Measurements from ENCODE around the gene NDUFV1. TPM values are rescaled to one million over a fixed set of nuclear protein-coding genes. Genes with fewer than 3 reads are reported as not detected.
"Not testable (repeated sequence)": the region's sequence is repeated elsewhere in the genome, so short reads cannot be mapped to it uniquely, and the experiment has no call there.

NDUFV1 gene
- total and polyA plus RNA-seq, 2 of the 4 experiments (the other 2 are of a cell fraction) = 120 to 133 TPM

GRCh38 chr11:67597458-67597857, 9.3 kb upstream of the NDUFV1 start:
- H3K9me1 ChIP-seq (ENCODE audit: insufficient read depth, low read length); dilution Hi-C loops (cut with HindIII; ENCODE audit: low sequenced_read_pairs, unreplicated experiment); H3K14ac ChIP-seq (replicated peaks; ENCODE audit: low read depth, low read length); H3K9me3 ChIP-seq (ENCODE audit: control insufficient read depth, insufficient read depth, low read length); H3K9ac ChIP-seq (ENCODE audit: low read depth, low read length); H4K20me1 ChIP-seq (ENCODE audit: insufficient read depth, low read length); H3K4me1 ChIP-seq (ENCODE audit: control insufficient read depth, insufficient read depth, low read length); H3K36me3 ChIP-seq (ENCODE audit: control insufficient read depth, insufficient read depth, low read length); H4K8ac ChIP-seq (ENCODE audit: low read depth in 2 of 2, low read length in 2 of 2); H3K56ac ChIP-seq (ENCODE audit: extremely low read depth, insufficient read depth, low read length); H4K91ac ChIP-seq (ENCODE audit: insufficient read depth, low read depth, low read length); H3K4me2 ChIP-seq (ENCODE audit: low read depth, low read length); BruUV-seq (replicated peaks); CTCF ChIA-PET; H2AK5ac ChIP-seq (ENCODE audit: low read depth, low read length); H3K79me1 ChIP-seq (ENCODE audit: low read depth in 1 of 2, low read length in 2 of 2); POLR2A ChIA-PET (ENCODE audit: unreplicated experiment); H3K4me3 ChIP-seq (ENCODE audit: insufficient read depth, low read depth, low read length); intact Hi-C loops (cut with micrococcal nuclease); H2BK5ac ChIP-seq (ENCODE audit: low read depth, low read length, poor library complexity, severe bottlenecking); H3K27ac ChIP-seq (ENCODE audit: insufficient read depth, low read length); H3K4ac ChIP-seq (ENCODE audit: low read depth, low read length); H3K23ac ChIP-seq (ENCODE audit: low read depth, low read length); H2BK20ac ChIP-seq (ENCODE audit: low read depth, low read length); H2AFZ ChIP-seq (replicated peaks; ENCODE audit: low read length, poor library complexity); DNase-seq; H2AK9ac ChIP-seq (replicated peaks; ENCODE audit: low read depth, low read length, poor library complexity); H2BK15ac ChIP-seq (ENCODE audit: low read depth, low read length); H4K5ac ChIP-seq (ENCODE audit: low read depth, low read length); ATAC-seq (ENCODE audit: low read depth); H2BK120ac ChIP-seq (ENCODE audit: low read depth, low read length); H3K18ac ChIP-seq (ENCODE audit: low read depth, low read length); in situ Hi-C loops (cut with MboI; ENCODE audit: low sequenced_read_pairs): not testable (repeated sequence)
- no CpG with 5 or more reads among the region's 3 CpGs for WGBS, 2 experiments (ENCODE audit: extremely low coverage in 2 of 2, insufficient read length in 1 of 2)
- peaks cover 26% of the 10 kb centered on the region for H3K27me3 ChIP-seq (ENCODE audit: control insufficient read depth, insufficient read depth, low read length)

DNA sequence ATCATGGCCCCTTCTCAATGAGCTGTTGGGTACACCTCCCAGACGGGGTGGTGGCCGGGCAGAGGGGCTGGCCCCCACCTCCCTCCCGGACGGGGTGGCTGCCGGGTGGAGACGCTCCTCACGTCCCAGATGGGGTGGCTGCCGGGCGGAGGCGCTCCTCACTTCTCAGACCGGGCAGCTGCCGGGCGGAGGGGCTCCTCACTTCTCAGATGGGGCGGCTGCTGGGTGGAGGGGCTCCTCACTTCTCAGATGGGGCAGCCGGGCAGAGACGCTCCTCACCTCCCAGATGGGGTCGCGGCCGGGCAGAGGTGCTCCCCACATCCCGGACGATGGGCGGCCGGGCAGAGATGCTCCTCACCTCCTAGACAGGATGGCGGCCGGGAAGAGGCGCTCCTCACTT, 8.8 kb upstream of the NDUFV1 start:
- WGBS, 2 experiments (ENCODE audit: extremely low coverage in 2 of 2, insufficient read length in 1 of 2) = 100% methylated on average over 3 of the region's 26 CpGs; no CpG with 5 or more reads in 1 of the 2 experiments
- H4K5ac ChIP-seq (ENCODE audit: low read depth, low read length); intact Hi-C loops (cut with micrococcal nuclease); POLR2A ChIA-PET (ENCODE audit: unreplicated experiment); H2AK9ac ChIP-seq (replicated peaks; ENCODE audit: low read depth, low read length, poor library complexity); in situ Hi-C loops (cut with MboI; ENCODE audit: low sequenced_read_pairs); dilution Hi-C loops (cut with HindIII; ENCODE audit: low sequenced_read_pairs, unreplicated experiment); BruUV-seq (replicated peaks); H2BK120ac ChIP-seq (ENCODE audit: low read depth, low read length); H4K8ac ChIP-seq (ENCODE audit: low read depth in 2 of 2, low read length in 2 of 2); H3K4me1 ChIP-seq (ENCODE audit: control insufficient read depth, insufficient read depth, low read length); H3K27ac ChIP-seq (ENCODE audit: insufficient read depth, low read length); H3K4ac ChIP-seq (ENCODE audit: low read depth, low read length); H2BK5ac ChIP-seq (ENCODE audit: low read depth, low read length, poor library complexity, severe bottlenecking); H3K4me3 ChIP-seq (ENCODE audit: insufficient read depth, low read depth, low read length); H4K20me1 ChIP-seq (ENCODE audit: insufficient read depth, low read length); H2BK20ac ChIP-seq (ENCODE audit: low read depth, low read length); CTCF ChIA-PET; DNase-seq; H2AK5ac ChIP-seq (ENCODE audit: low read depth, low read length); ATAC-seq (ENCODE audit: low read depth); H3K79me1 ChIP-seq (ENCODE audit: low read depth in 1 of 2, low read length in 2 of 2); H4K91ac ChIP-seq (ENCODE audit: insufficient read depth, low read depth, low read length); H3K14ac ChIP-seq (replicated peaks; ENCODE audit: low read depth, low read length); H2BK15ac ChIP-seq (ENCODE audit: low read depth, low read length); H3K9ac ChIP-seq (ENCODE audit: low read depth, low read length); H3K18ac ChIP-seq (ENCODE audit: low read depth, low read length); H3K4me2 ChIP-seq (ENCODE audit: low read depth, low read length); H2AFZ ChIP-seq (replicated peaks; ENCODE audit: low read length, poor library complexity); H3K56ac ChIP-seq (ENCODE audit: extremely low read depth, insufficient read depth, low read length); H3K9me1 ChIP-seq (ENCODE audit: insufficient read depth, low read length); H3K9me3 ChIP-seq (ENCODE audit: control insufficient read depth, insufficient read depth, low read length); H3K23ac ChIP-seq (ENCODE audit: low read depth, low read length); H3K36me3 ChIP-seq (ENCODE audit: control insufficient read depth, insufficient read depth, low read length): not testable (repeated sequence)
- H3K27me3 ChIP-seq (ENCODE audit: control insufficient read depth, insufficient read depth, low read length) = peaks cover 26% of the 10 kb centered on the region
